Cerebellar nuclear complex (tissue), 1 donor: ENCODE results near the gene TOM1L1.

Source experiments
- DNase-seq, 2 experiments: peaks; one replicate each; lab custom pipeline; 2025; lab: John Stamatoyannopoulos, UW

Gene TOM1L1

DNA sequence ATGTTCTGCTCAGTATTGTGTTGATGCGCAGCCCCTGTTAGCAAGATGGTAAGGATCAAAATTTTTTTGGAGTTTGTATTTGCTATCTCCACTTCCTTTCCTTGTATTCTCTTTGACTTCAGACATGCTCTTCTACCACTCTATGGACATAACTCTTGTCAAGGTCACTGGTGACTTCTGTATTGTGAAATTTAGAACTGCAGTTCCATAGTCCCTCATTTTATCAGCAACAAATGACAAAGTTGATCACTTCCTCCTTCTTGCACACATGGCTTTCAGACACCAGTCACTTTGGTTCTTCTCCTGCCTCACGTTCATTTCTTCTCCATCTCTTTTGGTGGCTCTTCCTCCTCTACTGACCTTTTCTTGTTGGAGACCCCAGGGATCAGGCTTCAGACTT is 46.7 kb downstream of the TOM1L1 start:
- no peak for DNase-seq

- no peak for DNase-seq
These were observed 47.7 kb downstream of the TOM1L1 start for GRCh38 chr17:54948380-54948779.

GRCh38 chr17:54950116-54950515 is 49.5 kb downstream of the TOM1L1 start:
- no peak for DNase-seq

- no peak for DNase-seq
These were observed 50.6 kb downstream of the TOM1L1 start for GRCh38 chr17:54951286-54951685.

DNA sequence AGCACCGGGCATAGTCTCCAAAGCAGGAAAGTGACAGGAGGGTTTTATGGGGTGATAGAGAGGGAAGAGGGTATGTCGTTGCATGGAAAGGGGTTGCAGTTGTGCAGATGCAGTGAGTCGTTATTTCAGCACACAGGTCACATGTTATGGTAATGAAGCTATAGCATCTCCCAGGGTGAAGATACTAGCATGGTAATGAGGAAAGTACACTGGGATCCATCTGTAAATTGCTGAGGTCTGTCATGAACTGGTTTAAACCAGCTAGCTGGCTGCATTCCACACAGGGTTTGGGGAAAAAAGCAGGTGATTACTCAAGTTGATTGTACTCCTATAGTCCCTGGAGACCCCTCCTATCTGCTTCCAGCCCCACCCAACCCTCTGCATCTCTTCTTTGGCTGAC is 56.1 kb downstream of the TOM1L1 start:
- no peak for DNase-seq

GRCh38 chr17:54967621-54968261 is 67.1 kb downstream of the TOM1L1 start:
- DNase-seq: no peak

GRCh38 chr17:54968262-54968987 is 67.8 kb downstream of the TOM1L1 start, which contains the start of the genes COX11 and STXBP4:
COX11 (minus strand) TSS chr17:54968654; CDS start chr17:54968646, 8 bp downstream.
STXBP4 (plus strand) TSS chr17:54968765; CDS start chr17:54986220, 17,455 bp downstream.
- DNase-seq: peak; percentile 76 to 88

DNA sequence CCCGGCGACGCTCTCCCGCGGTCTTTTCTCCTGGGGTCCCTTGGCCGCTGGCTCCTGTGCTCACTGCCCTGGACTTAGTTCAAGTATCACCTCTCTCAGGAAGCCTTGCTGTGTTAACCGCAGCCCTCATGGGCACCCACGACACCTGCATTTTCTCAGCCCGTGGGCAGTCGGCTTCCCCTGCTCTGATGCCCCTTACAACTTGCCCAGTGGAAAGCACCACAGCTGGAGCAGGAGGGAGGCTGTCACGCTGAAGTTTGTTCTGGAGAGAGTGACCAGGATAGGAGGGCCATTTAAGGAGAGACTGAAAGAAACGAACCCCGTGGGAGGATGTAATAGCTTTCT is 68.3 kb downstream of the TOM1L1 start:
- no peak for DNase-seq

DNA sequence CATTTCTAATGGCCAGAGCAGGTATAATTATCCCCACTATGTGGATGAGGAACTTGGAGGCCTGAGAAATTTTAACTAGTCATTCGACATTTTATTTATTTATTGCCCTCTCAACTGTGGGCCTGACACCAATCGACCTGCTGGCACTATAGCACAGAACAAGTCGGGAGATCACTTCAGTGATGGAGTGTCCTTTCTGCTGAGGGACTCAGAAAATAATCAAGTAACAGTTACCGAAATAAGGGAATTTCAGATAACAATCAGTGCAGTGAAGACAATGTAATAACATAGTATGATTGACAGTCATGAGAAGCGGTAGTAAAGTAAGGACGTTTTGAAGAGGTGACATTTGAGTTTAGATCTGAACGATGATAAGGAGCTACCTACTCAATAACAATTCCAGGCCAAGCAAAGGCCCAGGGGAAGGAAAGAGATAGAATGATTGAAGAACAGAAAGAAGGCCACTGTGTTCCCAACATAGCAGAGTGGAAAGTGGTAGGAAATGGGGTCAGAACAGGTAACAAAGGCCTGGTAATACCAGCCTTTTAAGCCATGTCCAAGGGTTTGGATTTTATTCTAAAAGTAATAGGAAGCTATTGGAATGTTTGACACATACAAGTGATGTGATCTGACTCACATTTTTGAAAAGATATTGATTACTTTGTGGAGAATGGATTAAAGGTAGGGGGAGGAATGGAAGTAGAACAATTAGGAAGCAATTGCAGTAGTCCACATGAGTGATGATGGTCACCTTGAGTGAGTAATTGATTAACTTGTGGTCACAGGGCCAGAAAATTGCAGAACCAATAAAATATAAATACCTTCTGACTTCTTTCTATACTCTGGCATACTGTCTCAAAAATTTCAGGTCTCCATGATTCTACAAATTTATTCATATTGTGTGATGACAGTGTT is 69.3 kb downstream of the TOM1L1 start:
- no peak for DNase-seq

- DNase-seq: no peak
These were observed 70.5 kb downstream of the TOM1L1 start for GRCh38 chr17:54971147-54971546.

GRCh38 chr17:54971901-54972300 is 71.2 kb downstream of the TOM1L1 start:
- no peak for DNase-seq

DNA sequence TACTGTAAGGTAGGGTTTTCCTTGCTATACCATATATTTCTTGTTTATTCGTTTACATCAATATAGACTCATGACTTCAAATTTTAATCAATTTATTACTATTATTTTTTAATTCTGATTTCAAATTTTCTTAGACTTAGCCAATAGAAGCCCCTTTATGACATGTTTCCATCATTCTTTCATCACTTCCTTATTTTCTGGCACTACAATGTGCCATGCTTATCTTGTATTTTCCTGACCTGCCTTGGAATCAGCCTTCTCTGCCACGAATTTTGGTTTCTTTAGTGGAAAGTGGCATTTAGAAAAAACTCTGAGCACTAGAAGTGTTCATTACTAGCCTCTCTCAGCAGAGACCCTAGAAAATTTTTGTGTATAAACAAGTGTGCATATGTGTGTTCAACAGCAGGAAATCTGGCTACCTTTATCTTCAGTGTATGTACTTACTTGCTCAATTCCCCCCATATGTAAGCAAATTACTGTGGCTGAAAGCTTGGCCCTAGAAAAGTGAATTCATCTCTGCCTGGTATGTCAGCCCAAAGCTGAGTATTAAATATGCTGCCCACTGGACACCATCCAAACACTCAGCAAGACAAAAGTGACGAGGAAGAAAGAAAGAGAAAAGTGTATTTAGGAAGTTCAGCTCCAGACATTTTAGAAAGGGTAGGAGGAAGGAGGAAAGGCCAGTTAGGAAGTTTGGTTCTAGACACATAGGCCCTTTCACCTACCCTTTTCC is 71.9 kb downstream of the TOM1L1 start:
- no peak for DNase-seq

GRCh38 chr17:54974759-54975158 is 74.1 kb downstream of the TOM1L1 start:
- no peak for DNase-seq

DNA sequence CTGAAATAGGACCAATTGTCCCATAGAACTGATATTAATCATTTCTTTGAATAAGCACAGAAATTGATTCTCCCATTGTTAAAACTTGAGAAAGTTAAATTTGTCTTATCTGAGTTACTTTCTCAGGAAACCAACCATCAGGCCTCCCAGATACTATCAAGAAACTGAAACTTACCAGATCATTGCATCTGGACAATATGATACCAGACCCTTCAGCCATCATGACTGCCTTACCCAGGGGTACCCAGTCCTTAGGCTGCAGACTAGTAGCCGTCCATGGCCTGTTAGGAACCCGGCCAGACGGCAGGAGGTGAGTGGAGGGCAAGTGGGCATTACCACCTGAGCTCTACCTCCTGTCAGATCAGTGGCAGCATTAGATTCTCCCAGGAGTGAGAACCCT is 75.7 kb downstream of the TOM1L1 start:
- DNase-seq: no peak

DNA sequence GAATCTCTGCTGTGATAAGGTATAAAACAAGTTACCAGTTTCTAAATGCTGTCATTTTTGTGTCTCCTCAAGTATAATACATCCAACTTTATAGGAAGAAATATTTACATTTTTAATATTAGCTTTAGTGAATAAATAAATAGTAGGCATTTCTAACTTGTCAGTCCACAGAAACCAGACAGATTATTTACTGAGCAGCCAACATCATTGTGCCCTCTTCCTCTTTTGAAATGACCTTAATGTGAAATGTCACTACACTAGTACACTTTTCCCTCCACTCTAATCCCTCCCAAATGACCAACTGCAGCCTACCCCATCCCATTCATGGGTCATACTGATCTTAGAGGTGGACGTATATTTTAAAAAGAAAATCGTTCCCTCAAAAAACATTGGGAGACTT is 77.1 kb downstream of the TOM1L1 start:
- DNase-seq: no peak

DNA sequence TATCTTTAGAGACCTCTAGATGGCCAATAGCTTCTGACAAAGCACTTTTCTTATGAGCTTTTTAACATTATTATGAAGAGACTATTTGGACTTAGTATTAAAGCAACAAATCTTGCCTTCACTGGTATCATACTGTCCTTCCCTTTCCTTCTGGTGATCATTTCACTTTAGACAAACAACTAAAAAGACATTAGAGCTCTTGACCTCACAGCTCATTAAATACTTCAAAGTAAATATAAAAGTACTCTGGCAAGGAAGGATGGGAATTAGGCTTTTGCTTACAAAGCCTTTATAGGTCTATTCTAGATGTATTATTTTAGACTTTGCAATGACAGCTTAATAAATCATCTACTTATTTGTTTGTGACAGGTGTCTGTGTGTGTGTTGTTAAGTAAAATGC is 79.0 kb downstream of the TOM1L1 start:
- no peak for DNase-seq

DNA sequence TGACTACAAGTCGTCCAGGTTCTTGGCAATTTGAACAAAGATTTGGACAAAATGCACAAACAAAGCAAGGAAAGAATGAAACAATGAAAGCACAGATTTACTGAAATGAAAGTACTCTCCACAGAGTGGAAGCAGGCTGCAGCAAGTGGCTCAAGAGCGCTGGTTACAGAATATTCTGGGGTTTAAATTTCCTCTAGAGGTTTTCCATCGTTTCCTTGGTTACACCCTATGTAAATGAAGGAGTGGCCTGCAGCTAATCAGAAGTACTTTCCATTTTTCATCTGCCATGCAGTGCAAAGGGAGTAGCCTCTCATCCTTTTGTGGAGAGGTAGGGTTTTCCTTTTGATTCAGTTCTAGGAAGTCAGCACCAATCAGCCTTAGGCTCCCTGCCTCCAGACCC is 79.7 kb downstream of the TOM1L1 start:
- no peak for DNase-seq

GRCh38 chr17:54982399-54982798 is 81.7 kb downstream of the TOM1L1 start:
- no peak for DNase-seq

DNA sequence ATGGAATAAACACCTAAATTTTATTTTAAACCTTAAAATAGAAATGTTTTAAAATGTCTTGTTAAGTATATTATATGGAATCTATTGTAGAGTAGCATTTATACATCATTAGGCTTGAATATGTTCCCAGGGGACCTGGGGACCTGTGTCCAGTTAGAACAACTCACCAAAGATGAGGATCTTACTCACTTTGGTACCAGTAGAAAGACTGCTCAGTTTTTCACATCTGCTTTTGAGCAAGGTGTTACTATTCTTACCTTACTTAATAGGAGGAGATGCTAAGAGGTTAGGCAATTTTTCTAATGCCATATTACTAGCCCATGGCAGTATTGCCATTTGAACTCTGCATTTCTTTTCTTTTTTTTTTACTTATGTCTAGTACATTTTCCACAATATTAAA is 82.6 kb downstream of the TOM1L1 start:
- no peak for DNase-seq

DNA sequence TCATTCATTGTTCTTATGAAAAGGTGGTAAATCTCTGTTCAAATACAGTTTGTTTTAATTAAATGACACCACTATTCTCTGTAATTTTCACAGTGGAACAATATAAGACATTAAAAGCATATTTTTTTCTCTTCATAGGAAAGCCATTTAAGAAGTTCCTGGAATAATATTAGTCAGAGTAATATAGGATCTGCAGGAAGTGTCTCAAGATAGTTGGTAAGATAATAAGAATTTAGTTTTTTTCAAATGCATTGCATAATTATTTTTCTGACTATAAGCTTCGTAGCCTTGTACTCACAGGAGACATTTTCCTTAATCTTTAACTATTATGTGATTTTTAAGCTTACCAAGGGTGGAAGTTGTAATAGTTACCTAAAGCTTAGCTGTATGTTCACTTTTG is 84.8 kb downstream of the TOM1L1 start:
- DNase-seq: no peak

DNA sequence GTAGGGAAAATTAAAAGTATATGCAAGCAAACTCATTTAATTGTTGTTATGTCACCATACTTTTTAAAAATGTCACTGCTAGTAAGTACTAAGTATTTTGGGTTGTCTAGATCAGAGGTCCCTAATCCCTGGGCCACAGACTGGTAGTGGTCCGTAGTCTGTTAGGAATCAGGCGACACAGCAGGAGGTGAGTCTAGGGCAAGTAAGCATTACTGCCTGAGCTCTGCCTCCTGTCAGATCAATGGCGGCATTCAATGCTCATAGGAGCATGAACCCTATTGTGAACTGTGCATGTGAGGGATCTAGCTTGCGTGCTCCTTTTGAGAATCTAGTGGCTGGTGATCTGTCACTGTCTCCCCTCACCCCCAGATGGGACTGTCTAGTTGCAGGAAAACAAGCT is 89.5 kb downstream of the TOM1L1 start:
- no peak for DNase-seq

DNA sequence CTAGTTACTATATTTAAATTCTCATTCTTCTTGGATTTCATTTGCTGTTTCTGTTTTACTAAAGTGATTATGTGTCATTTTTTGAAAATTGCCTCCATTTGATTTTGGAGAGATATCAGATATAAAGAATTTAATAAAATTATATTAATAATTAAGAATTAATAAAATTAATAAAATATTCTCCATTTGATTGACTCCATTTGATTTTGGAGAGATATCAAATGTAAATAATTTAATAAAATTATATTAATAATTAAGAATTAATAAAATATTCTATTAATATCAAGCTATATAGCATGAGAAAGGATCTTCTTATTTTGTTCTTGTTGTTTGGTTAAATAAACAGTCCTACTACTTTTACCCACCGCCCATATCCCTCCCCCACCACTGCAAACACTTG is 90.9 kb downstream of the TOM1L1 start:
- no peak for DNase-seq
